Fibroblast of pulmonary artery (primary cell): ENCODE data around the gene COX18.
A peak's percentile ranks its signal among the peaks of the same experiment; 100 is the strongest.

Experiments
- DNase-seq: peaks from one replicate; pipeline ENCODE4 v3.0.0-alpha.2; 2010; ENCODE audit warnings: low read depth
- H3K4me3 ChIP-seq: replicated peaks from 2 replicates; pipeline ENCODE4 v1.5.1; 2011; ENCODE audit warnings: low read depth, mild to moderate bottlenecking, control low read depth, low read length, moderate library complexity
- TF ChIP-seq, protein P1 (sequence below): IDR thresholded peaks from 2 replicates; pipeline ENCODE4 v1.5.1; 2011; ENCODE audit warnings: mild to moderate bottlenecking, control low read depth, low read length, inconsistent platforms; ENCODE audit errors: missing control alignments

COX18 gene

DNA sequence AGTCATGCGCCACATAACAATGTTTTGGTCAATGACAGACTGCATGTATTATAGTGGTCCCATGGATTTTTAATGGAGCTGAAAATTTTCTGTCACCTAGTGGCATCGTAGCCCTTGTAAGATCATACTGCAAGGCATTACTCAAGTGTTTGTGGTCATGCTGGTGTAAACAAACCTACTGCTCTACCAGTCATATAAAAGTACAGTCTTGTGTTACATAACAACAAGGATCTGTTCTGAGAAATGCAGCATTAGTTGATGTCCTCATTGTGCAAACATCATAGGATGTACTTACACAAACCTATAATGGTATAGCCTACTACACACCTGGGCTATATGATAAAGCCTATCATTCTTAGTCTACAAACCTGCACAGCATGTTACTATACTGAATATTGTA, 34.6 kb downstream of the COX18 start:
- TF ChIP-seq, protein P1, sequence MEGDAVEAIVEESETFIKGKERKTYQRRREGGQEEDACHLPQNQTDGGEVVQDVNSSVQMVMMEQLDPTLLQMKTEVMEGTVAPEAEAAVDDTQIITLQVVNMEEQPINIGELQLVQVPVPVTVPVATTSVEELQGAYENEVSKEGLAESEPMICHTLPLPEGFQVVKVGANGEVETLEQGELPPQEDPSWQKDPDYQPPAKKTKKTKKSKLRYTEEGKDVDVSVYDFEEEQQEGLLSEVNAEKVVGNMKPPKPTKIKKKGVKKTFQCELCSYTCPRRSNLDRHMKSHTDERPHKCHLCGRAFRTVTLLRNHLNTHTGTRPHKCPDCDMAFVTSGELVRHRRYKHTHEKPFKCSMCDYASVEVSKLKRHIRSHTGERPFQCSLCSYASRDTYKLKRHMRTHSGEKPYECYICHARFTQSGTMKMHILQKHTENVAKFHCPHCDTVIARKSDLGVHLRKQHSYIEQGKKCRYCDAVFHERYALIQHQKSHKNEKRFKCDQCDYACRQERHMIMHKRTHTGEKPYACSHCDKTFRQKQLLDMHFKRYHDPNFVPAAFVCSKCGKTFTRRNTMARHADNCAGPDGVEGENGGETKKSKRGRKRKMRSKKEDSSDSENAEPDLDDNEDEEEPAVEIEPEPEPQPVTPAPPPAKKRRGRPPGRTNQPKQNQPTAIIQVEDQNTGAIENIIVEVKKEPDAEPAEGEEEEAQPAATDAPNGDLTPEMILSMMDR, result no peak
- no peak for DNase-seq
- no peak overlapping the region for H3K4me3 ChIP-seq

DNA sequence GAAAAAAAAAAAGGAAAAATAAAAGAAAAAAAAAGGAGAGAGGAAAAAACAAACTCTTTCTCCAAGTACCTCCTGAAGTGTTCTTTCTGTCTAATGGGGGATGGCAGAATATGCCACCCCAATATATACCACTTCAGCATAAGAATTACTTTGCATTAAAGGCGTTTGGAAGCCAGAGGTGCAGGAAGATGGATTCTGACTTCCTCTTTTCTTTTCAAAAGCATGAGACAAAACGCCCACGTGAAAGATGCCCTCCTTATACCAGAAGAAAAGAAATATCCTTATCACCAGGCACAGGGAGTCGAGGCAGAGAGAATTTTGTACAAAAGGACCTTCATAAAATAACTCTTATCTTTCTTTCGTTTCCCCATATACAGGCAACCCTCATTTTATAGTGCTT, 40.9 kb downstream of the COX18 start:
- TF ChIP-seq, protein P1, result no peak
- no peak for DNase-seq
- H3K4me3 ChIP-seq, result no peak overlapping the region

DNA sequence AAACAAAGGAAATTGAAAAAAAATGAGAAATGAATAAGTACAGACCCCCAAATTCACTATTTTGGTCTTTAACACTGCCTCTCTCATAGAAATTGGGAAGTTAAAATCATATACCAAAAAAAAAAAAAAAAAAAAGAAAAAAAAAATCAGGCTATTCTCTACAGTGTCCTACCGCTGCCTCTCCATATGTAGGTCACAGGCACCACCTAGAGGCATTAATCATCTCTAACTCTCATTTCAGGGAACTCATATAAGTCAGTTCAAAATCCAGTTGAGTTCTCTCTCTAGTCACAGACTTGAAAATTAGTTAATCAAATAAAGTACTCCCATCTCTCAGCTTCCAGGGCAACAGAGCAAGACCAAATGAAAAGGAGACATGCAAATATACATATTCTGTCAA, 47.9 kb downstream of the COX18 start:
- TF ChIP-seq, protein P1, result peak; percentile 53
- peak; percentile 79 for DNase-seq
- no peak overlapping the region for H3K4me3 ChIP-seq

DNA sequence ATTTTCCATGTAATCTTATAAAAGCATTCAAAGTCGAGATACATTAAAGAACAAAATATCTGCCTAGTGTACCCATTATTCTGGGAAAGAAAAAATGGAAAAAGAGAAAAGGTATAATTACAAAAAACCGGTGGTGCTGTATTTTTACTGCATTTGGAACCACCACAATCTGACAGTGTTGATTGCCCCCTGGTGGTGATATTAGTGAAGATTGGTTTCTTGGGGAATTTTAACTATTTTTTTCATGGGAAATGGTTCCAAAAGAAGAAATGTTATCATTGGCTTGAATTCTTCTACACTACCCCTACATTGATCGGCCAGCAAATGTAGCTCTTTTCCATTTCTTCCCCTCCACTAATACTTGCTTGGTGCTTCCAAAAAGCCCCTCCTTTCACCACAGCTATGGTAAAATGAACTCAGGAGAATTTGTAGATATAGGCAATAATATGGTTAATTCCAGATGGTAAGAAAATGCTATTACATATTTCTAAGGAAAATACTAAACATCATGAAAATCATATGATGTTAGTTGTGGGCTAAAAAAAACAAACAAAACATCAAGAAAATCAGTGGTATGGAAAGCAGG, 50.0 kb downstream of the COX18 start:
- no peak overlapping the region for H3K4me3 ChIP-seq
- peak; percentile 74 for DNase-seq
- TF ChIP-seq, protein P1, result peak; percentile 58

DNA sequence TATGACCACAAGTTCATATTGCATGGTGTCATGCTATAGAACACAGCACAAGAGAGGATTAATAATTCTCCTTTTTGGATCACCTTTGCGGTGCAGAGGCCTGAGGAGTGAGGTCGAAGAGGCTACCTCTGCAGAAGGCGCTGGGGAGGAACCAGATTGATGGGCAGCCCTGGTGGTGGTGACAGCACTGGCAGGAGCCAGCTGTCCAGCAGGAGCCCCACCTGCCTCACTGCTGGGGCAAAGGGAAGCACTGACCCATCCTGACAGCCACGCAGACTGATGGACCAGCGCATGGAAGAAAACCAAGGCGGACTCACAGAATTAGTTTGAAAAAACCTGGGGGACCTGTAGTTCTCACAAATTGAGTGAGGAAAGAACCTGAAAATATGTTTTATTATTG, 50.9 kb downstream of the COX18 start:
- no peak overlapping the region for H3K4me3 ChIP-seq
- TF ChIP-seq, protein P1, result no peak
- no peak for DNase-seq

DNA sequence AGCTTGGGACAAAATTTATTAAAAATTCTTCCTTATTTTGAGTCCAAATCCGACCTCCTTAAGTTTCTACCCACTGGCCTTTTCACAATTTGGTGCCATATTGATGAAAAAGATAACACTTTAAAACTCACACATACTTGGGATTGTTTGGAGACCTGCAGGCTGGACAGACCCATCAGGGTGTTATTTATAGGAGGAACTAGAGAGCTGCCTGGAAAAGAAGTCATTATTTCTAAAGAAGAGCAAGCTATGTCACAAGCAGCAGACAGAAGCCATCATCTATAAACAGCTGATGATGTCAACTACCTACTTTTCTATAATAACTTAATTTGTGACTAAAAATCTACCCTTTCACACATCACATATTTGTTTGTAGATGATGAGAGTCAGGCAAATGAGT, 56.2 kb downstream of the COX18 start:
- no peak for DNase-seq
- no peak overlapping the region for H3K4me3 ChIP-seq
- TF ChIP-seq, protein P1, result no peak

DNA sequence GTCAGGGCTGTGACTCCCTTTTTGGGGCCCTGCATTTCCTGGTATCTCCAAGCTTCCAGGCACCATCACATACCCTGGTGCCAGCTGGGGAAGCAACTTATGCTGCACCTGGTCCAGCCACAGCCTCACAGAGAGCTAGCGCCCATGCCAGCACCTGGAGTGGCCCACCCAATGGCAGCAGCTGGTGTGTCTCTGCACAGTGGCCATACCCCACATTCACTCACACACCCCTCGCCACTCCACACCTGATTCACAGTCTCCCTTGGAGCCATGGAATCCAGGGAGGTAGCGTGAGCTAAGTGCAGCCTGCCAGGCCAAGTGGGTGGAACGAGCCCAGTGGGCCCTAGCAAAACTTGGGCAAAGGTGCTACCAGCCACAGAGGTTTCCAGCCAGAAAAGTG, 56.8 kb downstream of the COX18 start:
- no peak for DNase-seq
- H3K4me3 ChIP-seq, result no peak overlapping the region
- TF ChIP-seq, protein P1, result no peak
